IPS DF 6.9 (cell line): Measurements from ENCODE around the gene KCTD20.
"Not testable (repeated sequence)": the region's sequence is repeated elsewhere in the genome, so short reads cannot be mapped to it uniquely, and the experiment has no call there.

Experiments
- DNase-seq: peaks from one replicate; pipeline ENCODE4 v3.0.0-alpha.2; 2013; ENCODE audit warnings: low read depth, low spot score
- H3K27ac ChIP-seq: one replicate; pipeline ENCODE4 v1.5.1; 2013; ENCODE audit warnings: low read length, control low read depth
- H3K27me3 ChIP-seq: 2 replicates; pipeline ENCODE4 v1.6.1; 2013; ENCODE audit warnings: mild to moderate bottlenecking, low read length; ENCODE audit not compliant: control insufficient read depth, insufficient read depth
- H3K36me3 ChIP-seq: 2 replicates; pipeline ENCODE4 v1.6.1; 2013; ENCODE audit warnings: low read length; ENCODE audit not compliant: control insufficient read depth, insufficient read depth
- H3K4me1 ChIP-seq: 2 replicates; pipeline ENCODE4 v1.6.1; 2013; ENCODE audit warnings: low read length; ENCODE audit not compliant: control insufficient read depth, insufficient read depth
- H3K4me3 ChIP-seq: 2 replicates; pipeline ENCODE4 v1.5.1; 2013; ENCODE audit warnings: mild to moderate bottlenecking, low read length
- H3K9me3 ChIP-seq: 2 replicates; pipeline ENCODE4 v1.6.1; 2013; ENCODE audit warnings: low read length, inconsistent platforms; ENCODE audit not compliant: control insufficient read depth, insufficient read depth
- WGBS: extraction: QIAGEN DNeasy Blood & Tissue Kit; methylation state at CpG from one replicate; pipeline ENCODE4 v1.1.7; 2013; ENCODE audit warnings: mixed read lengths, missing lambda C conversion rate; ENCODE audit not compliant: insufficient read length, insufficient coverage; 5-methylcytosine and 5-hydroxymethylcytosine counted together

The KCTD20 gene

GRCh38 chr6:36442671-36443470 lies at the start of gene KCTD20, which contains the start of gene PXT1:
Gene KCTD20, plus strand, starts transcription at chr6:36443000. Its CDS starts 27,098 bp downstream, at chr6:36470098.
Gene PXT1, minus strand, starts transcription at chr6:36442854. Its CDS starts 16,772 bp downstream, at chr6:36426082.
- DNase-seq, result no peak
- H3K4me3 ChIP-seq, result peak within 1 kb of the TSS; percentile 86
- WGBS, result no CpG with 5 or more reads among the region's 91 CpGs
- H3K9me3 ChIP-seq, result no peaks in the 10 kb centered on the region
- H3K27ac ChIP-seq, result no peak within 1 kb of the TSS
- no peaks in the 10 kb centered on the region for H3K4me1 ChIP-seq
- 0 out of 2 replicates have a peak, but pooled peaks cover 1% of the 10 kb centered on the region for H3K27me3 ChIP-seq
- no peaks in the 10 kb centered on the region; the same call in 1 of the 2 replicates for H3K36me3 ChIP-seq

GRCh38 chr6:36399970-36400369 lies 42.8 kb upstream of the KCTD20 start:
- no peak overlapping the region for H3K27ac ChIP-seq
- no peaks in the 10 kb centered on the region for H3K4me1 ChIP-seq
- no peaks in the 10 kb centered on the region for H3K27me3 ChIP-seq
- no peaks in the 10 kb centered on the region for H3K36me3 ChIP-seq
- WGBS, result no CpG with 5 or more reads among the region's 1 CpG
- H3K9me3 ChIP-seq, result no peaks in the 10 kb centered on the region
- H3K4me3 ChIP-seq, result no peak overlapping the region
- no peak for DNase-seq

GRCh38 chr6:36402481-36402880 lies 40.3 kb upstream of the KCTD20 start:
- DNase-seq, result no peak
- H3K4me1 ChIP-seq, result no peaks in the 10 kb centered on the region
- no peak overlapping the region for H3K4me3 ChIP-seq
- H3K36me3 ChIP-seq, result no peaks in the 10 kb centered on the region
- no CpG with 5 or more reads among the region's 3 CpGs for WGBS
- H3K27me3 ChIP-seq, result no peaks in the 10 kb centered on the region
- H3K27ac ChIP-seq, result no peak overlapping the region
- no peaks in the 10 kb centered on the region for H3K9me3 ChIP-seq

GRCh38 chr6:36404164-36404563 lies 38.6 kb upstream of the KCTD20 start:
- no peaks in the 10 kb centered on the region for H3K4me1 ChIP-seq
- no peak overlapping the region for H3K4me3 ChIP-seq
- no peak overlapping the region for H3K27ac ChIP-seq
- no peaks in the 10 kb centered on the region for H3K9me3 ChIP-seq
- no peaks in the 10 kb centered on the region for H3K36me3 ChIP-seq
- no peaks in the 10 kb centered on the region for H3K27me3 ChIP-seq
- DNase-seq, result no peak
- no CpG with 5 or more reads among the region's 4 CpGs for WGBS

- DNase-seq, H3K4me3 ChIP-seq, H3K27me3 ChIP-seq, H3K36me3 ChIP-seq, H3K27ac ChIP-seq, H3K9me3 ChIP-seq, H3K4me1 ChIP-seq: not testable (repeated sequence)
- no CpG with 5 or more reads among the region's 5 CpGs for WGBS
Observed at GRCh38 chr6:36409718-36410117, 33.1 kb upstream of the KCTD20 start.

GRCh38 chr6:36413489-36414480 lies 29.0 kb upstream of the KCTD20 start:
- WGBS, result no CpG with 5 or more reads among the region's 4 CpGs
- Histone ChIP-seq H3K4me1 (no peaks in the 10 kb centered on the region), H3K36me3 (no peaks in the 10 kb centered on the region), H3K27ac (no peak overlapping the region), H3K27me3 (no peaks in the 10 kb centered on the region), H3K9me3 (no peaks in the 10 kb centered on the region), H3K4me3 (no peak overlapping the region)
- DNase-seq, result no peak

GRCh38 chr6:36414481-36414880 lies 28.3 kb upstream of the KCTD20 start:
- no peaks in the 10 kb centered on the region for H3K36me3 ChIP-seq
- WGBS, result no CpG with 5 or more reads among the region's 1 CpG
- H3K9me3 ChIP-seq, result no peaks in the 10 kb centered on the region
- no peak for DNase-seq
- H3K27ac ChIP-seq, result no peak overlapping the region
- H3K27me3 ChIP-seq, result no peaks in the 10 kb centered on the region
- H3K4me1 ChIP-seq, result no peaks in the 10 kb centered on the region
- H3K4me3 ChIP-seq, result no peak overlapping the region

GRCh38 chr6:36418558-36418957 lies 24.2 kb upstream of the KCTD20 start:
- Histone ChIP-seq H3K9me3 (no peaks in the 10 kb centered on the region), H3K27ac (no peak overlapping the region), H3K4me1 (no peaks in the 10 kb centered on the region), H3K4me3 (no peak overlapping the region), H3K27me3 (no peaks in the 10 kb centered on the region), H3K36me3 (no peaks in the 10 kb centered on the region)
- DNase-seq, result no peak
- WGBS, result no CpG with 5 or more reads among the region's 3 CpGs

- H3K4me3 ChIP-seq, result no peak overlapping the region
- no CpG with 5 or more reads among the region's 1 CpG for WGBS
- no peaks in the 10 kb centered on the region for H3K9me3 ChIP-seq
- no peaks in the 10 kb centered on the region for H3K4me1 ChIP-seq
- no peaks in the 10 kb centered on the region for H3K36me3 ChIP-seq
- H3K27ac ChIP-seq, result no peak overlapping the region
- no peak for DNase-seq
- H3K27me3 ChIP-seq, result no peaks in the 10 kb centered on the region
Observed at GRCh38 chr6:36419310-36419709, 23.5 kb upstream of the KCTD20 start.

- no peaks in the 10 kb centered on the region for H3K36me3 ChIP-seq
- no peaks in the 10 kb centered on the region for H3K9me3 ChIP-seq
- no peak for DNase-seq
- no peaks in the 10 kb centered on the region for H3K4me1 ChIP-seq
- WGBS, result 100% methylated on average over 1 of the region's 4 CpGs
- no peaks in the 10 kb centered on the region for H3K27me3 ChIP-seq
- no peak overlapping the region for H3K27ac ChIP-seq
- no peak overlapping the region for H3K4me3 ChIP-seq
Observed at GRCh38 chr6:36422714-36423100, 20.1 kb upstream of the KCTD20 start.
